Kidney (tissue), 14 donors: ENCODE results near the gene CHD9. TPM values are rescaled to one million over a fixed set of nuclear protein-coding genes. Genes with fewer than 3 reads are reported as not detected.
A peak's percentile ranks its signal among the peaks of the same experiment; 100 is the strongest.

Source experiments
- DNase-seq, 5 donors: peaks; one replicate each; pipeline ENCODE4 v3.0.0-alpha.2; 2013 to 2020
- FAIRE-seq: peaks from 2 replicates; lab custom pipeline; 2012; peaks lifted over from hg19 to GRCh38; lab: Jason Lieb, UNC
- H3K27ac ChIP-seq, 2 donors: one replicate each; pipeline ENCODE4 v1.7.0; 2013; ENCODE audit warnings: low read depth in 2 of 2, low read length in 2 of 2, inconsistent platforms in 1 of 2
- H3K27me3 ChIP-seq: one replicate; pipeline ENCODE4 v1.7.1; 2013; ENCODE audit warnings: low read length, inconsistent platforms; ENCODE audit not compliant: control insufficient read depth, insufficient read depth
- H3K36me3 ChIP-seq, 3 donors: one replicate each; pipeline versions ENCODE4 v1.7.0 to v1.7.1; 2013; ENCODE audit warnings: low read length in 3 of 3, control low read depth in 1 of 3, inconsistent platforms in 1 of 3; ENCODE audit not compliant: insufficient read depth in 3 of 3, control insufficient read depth in 2 of 3
- H3K4me1 ChIP-seq, 3 donors: one replicate each; pipeline versions ENCODE4 v1.7.0 to v1.7.1; 2013; ENCODE audit warnings: low read length in 3 of 3, inconsistent platforms in 1 of 3, low read depth in 1 of 3; ENCODE audit not compliant: control insufficient read depth in 2 of 3, insufficient read depth in 2 of 3
- H3K4me3 ChIP-seq, 3 donors: one replicate each; pipeline versions ENCODE4 v1.7.0 to v1.8.1; 2013; ENCODE audit warnings: low read length in 3 of 3, control low read depth in 1 of 3, inconsistent platforms in 1 of 3
- H3K9ac ChIP-seq, 3 donors: one replicate each; pipeline versions ENCODE4 v1.7.0 to v1.7.1; 2013; ENCODE audit warnings: low read length in 3 of 3, control low read depth in 1 of 3, inconsistent platforms in 1 of 3
- H3K9me3 ChIP-seq, 3 donors: one replicate each; pipeline versions ENCODE4 v1.7.0 to v1.7.1; 2013; ENCODE audit warnings: low read length in 3 of 3, control low read depth in 1 of 3, inconsistent platforms in 1 of 3; ENCODE audit not compliant: control insufficient read depth in 2 of 3, insufficient read depth in 1 of 3
- intact Hi-C: fragments of 100-400 bp; cut with DNase I; formaldehyde crosslinking; loops from one replicate; pipeline ENCODE4 v1.11.1; 2022
- polyA plus RNA-seq: library from polyadenylated mRNA; stranded (reverse); fragments of 350-450 nt; fragmentation: Illumina TruSeq; extraction: RNeasy Lipid Tissue Mini Kit (QIAGEN cat#74804); gene quantifications from one replicate; pipeline ENCODE4 v1.2.3, GENCODE V29; 2014; ENCODE audit warnings: low read depth, low replicate concordance; ENCODE audit not compliant: insufficient read depth
- total RNA-seq: library from RNA; stranded (reverse); fragmentation: NEBNext Ultra II Directional; extraction: Animal tissue kit (Norgen Biotek cat#: 25700); gene quantifications from one replicate; pipeline ENCODE4 v1.2.1, GENCODE V29; 2021
- TF ChIP-seq, protein P1 (sequence below): IDR thresholded peaks from 3 replicates; pipeline ENCODE4 v1.5.1; 2012; ENCODE audit warnings: mild to moderate bottlenecking, moderate library complexity, borderline replicate concordance; ENCODE audit not compliant: insufficient read depth; ENCODE audit errors: extremely low read depth
- donor health status: control.
- donor health status: control.
- donor health status: control.
- donor health status: control.
- donor health status: control.
- donor health status: DM: yes; HTN: yes; CAD: no.
- donor health status: Normal renal cell carcinoma (clear cell type).

The CHD9 gene
- total and polyA plus RNA-seq, 2 donors from 2014 or later = 9.4 to 83.7 TPM

DNA sequence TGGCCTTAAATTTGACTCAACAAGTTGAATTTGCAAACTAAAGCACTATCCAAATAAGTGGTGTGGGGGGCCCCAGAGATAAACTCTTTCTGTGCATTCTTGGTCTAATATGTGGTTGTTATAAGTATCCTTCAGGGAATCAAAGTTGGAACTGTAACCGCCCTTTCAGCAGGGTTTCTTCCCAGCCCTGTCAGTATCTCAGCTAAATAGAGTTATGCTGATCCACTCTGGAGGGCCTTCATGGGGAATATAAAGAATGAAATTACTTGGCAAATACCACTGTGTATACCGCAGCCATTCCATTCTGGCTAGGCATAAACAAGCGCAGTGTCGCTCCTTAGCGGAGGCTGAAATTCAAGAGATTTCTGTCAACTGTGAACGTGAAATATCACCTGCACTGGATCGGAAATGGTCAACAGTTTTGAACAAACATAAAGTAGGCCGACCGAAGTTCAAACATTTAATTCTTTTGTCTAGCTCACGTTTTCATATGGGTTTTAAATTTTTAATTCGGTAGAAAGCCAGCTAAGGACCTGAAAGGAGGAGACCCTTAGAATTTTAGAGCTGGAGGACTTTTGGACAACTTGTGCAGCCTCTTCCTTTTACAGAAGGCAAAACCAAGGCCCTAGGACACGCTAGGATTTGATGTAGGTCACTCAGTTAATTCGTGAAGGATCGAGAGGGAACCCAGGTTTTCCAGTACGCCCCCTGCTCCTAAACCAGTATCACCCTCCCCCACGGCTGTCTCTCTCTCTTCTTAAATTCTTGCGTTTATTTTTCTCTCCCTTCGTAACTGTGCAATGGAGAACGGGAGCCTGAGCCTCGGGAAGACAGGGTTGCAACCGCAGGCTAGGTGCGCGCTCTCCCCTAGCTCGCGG, 74.7 kb downstream of the CHD9 start:
- Histone ChIP-seq H3K27me3 (no peaks in the 10 kb centered on the region), H3K36me3 (no peaks in the 10 kb centered on the region), H3K4me1 (peaks cover 0 to 13% (median 4%) of the 10 kb centered on the region in 3 donors), H3K9ac (peak overlapping the region; percentile 37 to 93 (median 71)), H3K4me3 (peak overlapping the region; percentile 64 to 85 (median 71)), H3K9me3 (no peaks in the 10 kb centered on the region), H3K27ac (peak overlapping the region; percentile 94)
- TF ChIP-seq, protein P1, sequence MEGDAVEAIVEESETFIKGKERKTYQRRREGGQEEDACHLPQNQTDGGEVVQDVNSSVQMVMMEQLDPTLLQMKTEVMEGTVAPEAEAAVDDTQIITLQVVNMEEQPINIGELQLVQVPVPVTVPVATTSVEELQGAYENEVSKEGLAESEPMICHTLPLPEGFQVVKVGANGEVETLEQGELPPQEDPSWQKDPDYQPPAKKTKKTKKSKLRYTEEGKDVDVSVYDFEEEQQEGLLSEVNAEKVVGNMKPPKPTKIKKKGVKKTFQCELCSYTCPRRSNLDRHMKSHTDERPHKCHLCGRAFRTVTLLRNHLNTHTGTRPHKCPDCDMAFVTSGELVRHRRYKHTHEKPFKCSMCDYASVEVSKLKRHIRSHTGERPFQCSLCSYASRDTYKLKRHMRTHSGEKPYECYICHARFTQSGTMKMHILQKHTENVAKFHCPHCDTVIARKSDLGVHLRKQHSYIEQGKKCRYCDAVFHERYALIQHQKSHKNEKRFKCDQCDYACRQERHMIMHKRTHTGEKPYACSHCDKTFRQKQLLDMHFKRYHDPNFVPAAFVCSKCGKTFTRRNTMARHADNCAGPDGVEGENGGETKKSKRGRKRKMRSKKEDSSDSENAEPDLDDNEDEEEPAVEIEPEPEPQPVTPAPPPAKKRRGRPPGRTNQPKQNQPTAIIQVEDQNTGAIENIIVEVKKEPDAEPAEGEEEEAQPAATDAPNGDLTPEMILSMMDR = no peak
- DNase-seq (peak in 3 of 5 donors; percentile 10 to 58 (median 54)), FAIRE-seq (no peak)
- intact Hi-C loops = no loop called here

DNA sequence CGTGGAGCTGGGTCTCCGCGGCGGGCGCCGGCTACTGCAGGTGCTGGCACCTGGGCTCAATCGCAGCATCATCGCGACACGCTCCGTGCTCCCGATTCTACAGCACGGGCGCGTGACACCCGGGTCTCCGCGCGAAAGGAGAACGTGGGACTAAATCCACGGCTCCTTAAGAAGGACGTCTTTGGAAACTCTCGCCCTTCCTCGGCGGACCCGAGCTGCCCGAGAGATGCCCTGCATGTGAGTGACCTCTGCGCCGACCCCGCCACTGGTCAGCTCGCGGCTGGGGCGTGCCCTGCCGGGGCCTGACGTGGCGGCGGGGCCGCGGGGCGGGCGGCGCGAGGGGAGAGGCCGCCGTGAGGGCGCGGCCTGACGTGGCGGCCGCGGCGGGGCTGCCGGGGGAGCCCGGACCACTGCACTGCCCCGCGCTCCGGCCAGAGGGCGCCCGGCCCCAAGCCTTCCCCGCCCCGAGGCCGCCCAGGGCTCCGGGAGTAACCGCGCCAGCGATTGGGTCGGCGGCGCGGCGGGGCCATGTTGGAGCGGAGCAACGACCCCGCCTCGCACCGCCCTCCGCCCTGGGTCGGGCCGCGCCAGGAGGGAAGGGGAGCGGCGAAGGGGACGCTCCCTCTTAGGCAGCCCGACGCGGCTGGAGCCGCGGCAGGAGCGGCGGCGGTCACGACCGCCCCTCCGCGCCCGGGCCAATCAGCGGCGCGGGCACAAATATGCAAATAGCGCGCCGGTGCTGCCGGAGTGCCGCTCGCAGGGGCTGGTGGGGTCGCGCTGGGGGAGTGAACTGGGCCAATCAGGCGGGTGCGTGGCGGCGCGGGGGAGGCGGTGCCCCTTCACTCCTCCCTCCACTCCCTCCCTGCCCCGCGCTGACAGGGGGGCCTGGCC, 75.6 kb downstream of the CHD9 start:
- Histone ChIP-seq H3K9me3 (no peaks in the 10 kb centered on the region), H3K4me3 (peak overlapping the region; percentile 64 to 85 (median 71)), H3K9ac (peak overlapping the region; percentile 22 to 93 (median 71)), H3K36me3 (no peaks in the 10 kb centered on the region), H3K27me3 (no peaks in the 10 kb centered on the region), H3K4me1 (peaks cover 0 to 15% (median 4%) of the 10 kb centered on the region in 3 donors), H3K27ac (peak overlapping the region; percentile 94)
- TF ChIP-seq, protein P1 = peak; percentile 68
- FAIRE-seq = no peak
- intact Hi-C loops = no loop called here
- DNase-seq = peak; percentile 96 to 99 (median 97)

DNA sequence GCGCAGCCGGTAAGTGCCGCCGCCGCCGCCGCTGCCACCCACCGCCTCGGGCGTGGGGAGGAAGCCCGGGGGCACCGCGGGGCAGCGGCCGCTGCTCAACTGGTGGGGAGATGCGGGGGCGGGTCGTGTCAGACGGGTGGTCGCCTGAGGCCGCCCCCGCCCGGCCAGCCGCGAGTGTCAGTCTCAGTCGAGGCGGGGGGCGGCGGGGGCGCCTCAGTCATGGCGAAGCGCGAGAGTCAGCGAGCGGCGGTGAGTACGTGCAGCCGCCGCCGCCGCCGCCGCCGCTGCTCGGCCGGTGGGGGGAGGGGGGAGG, 76.2 kb downstream of the CHD9 start:
- DNase-seq = no peak
- no peaks in the 10 kb centered on the region for H3K27me3 ChIP-seq
- H3K36me3 ChIP-seq = no peaks in the 10 kb centered on the region
- no peaks in the 10 kb centered on the region for H3K9me3 ChIP-seq
- H3K9ac ChIP-seq = no peak overlapping the region
- intact Hi-C loops = no loop called here
- H3K27ac ChIP-seq = peak overlapping the region; percentile 89 to 91
- H3K4me3 ChIP-seq = no peak overlapping the region
- peaks cover 0 to 15% (median 4%) of the 10 kb centered on the region in 3 donors for H3K4me1 ChIP-seq
- TF ChIP-seq, protein P1 = no peak
- FAIRE-seq = no peak
